Neuronal stem cell (in vitro differentiated cells): ENCODE measurements around the gene RPTN.

Source experiments
- DNase-seq: peaks from one replicate; pipeline ENCODE4 v3.0.0-alpha.2; 2013; ENCODE audit warnings: low spot score
- H2AFZ ChIP-seq: one replicate; pipeline ENCODE4 v1.6.1; 2013; ENCODE audit warnings: mild to moderate bottlenecking, low read length, inconsistent platforms
- H2AK5ac ChIP-seq: 2 replicates; pipeline ENCODE4 v1.6.1; 2013; ENCODE audit warnings: low read depth, mild to moderate bottlenecking, inconsistent platforms, low read length, moderate library complexity, mixed read lengths
- H2BK120ac ChIP-seq: 2 replicates; pipeline ENCODE4 v1.6.1; 2013; ENCODE audit warnings: low read depth, mild to moderate bottlenecking, inconsistent platforms, low read length, moderate library complexity, mixed read lengths
- H2BK12ac ChIP-seq: one replicate; pipeline ENCODE4 v1.6.1; 2013; ENCODE audit warnings: low read length, inconsistent platforms
- H2BK15ac ChIP-seq: 2 replicates; pipeline ENCODE4 v1.6.1; 2013; ENCODE audit warnings: mild to moderate bottlenecking, low read length, inconsistent platforms, mixed read lengths
- H2BK5ac ChIP-seq: one replicate; pipeline ENCODE4 v1.6.1; 2013; ENCODE audit warnings: inconsistent platforms, mild to moderate bottlenecking, low read length, moderate library complexity
- H3K14ac ChIP-seq: one replicate; pipeline ENCODE4 v1.6.1; 2013; ENCODE audit warnings: low read length, inconsistent platforms
- H3K18ac ChIP-seq: 2 replicates; pipeline ENCODE4 v1.6.1; 2013; ENCODE audit warnings: low read length, inconsistent platforms
- H3K23ac ChIP-seq: 2 replicates; pipeline ENCODE4 v1.6.1; 2013; ENCODE audit warnings: low read depth, mild to moderate bottlenecking, mixed read lengths, low read length, inconsistent platforms; ENCODE audit not compliant: poor library complexity
- H3K27ac ChIP-seq: replicated peaks from 3 replicates; pipeline ENCODE4 v1.5.1; 2013; ENCODE audit warnings: low read length, inconsistent platforms
- H3K27me3 ChIP-seq, 3 experiments: 2 replicates each; pipeline ENCODE4 v1.6.1; 2013; ENCODE audit warnings: low read length in 3 of 3, mild to moderate bottlenecking in 2 of 3, inconsistent platforms in 1 of 3, low read depth in 1 of 3, mixed read lengths in 1 of 3, moderate library complexity in 1 of 3; ENCODE audit not compliant: control insufficient read depth in 3 of 3, insufficient read depth in 3 of 3
- H3K36me3 ChIP-seq, 2 donors: replicated peaks in 1 of 2; 2 replicates each; pipeline ENCODE4 v1.6.1; 2013; ENCODE audit warnings: low read length in 2 of 2; ENCODE audit not compliant: control insufficient read depth in 2 of 2, insufficient read depth in 2 of 2
- H3K4ac ChIP-seq: 2 replicates; pipeline ENCODE4 v1.6.1; 2013; ENCODE audit warnings: inconsistent platforms, mild to moderate bottlenecking, low read length, moderate library complexity
- H3K4me1 ChIP-seq, 2 donors: 1 replicate in 1 of 2; 2 replicates in 1 of 2; pipeline ENCODE4 v1.6.1; 2013; ENCODE audit warnings: low read length in 2 of 2, low read depth in 1 of 2; ENCODE audit not compliant: control insufficient read depth in 2 of 2, insufficient read depth in 1 of 2
- H3K4me2 ChIP-seq: one replicate; pipeline ENCODE4 v1.6.1; 2013; ENCODE audit warnings: mild to moderate bottlenecking, low read length, inconsistent platforms; ENCODE audit not compliant: insufficient read depth, poor library complexity, severe bottlenecking
- H3K4me3 ChIP-seq, 2 donors: 2 replicates each; pipeline ENCODE4 v1.5.1; 2013; ENCODE audit warnings: low read length in 2 of 2, mild to moderate bottlenecking in 2 of 2, inconsistent platforms in 1 of 2, moderate library complexity in 1 of 2
- H3K79me1 ChIP-seq: one replicate; pipeline ENCODE4 v1.6.1; 2013; ENCODE audit warnings: low read depth, mild to moderate bottlenecking, inconsistent platforms, low read length, moderate library complexity
- H3K9ac ChIP-seq: one replicate; pipeline ENCODE4 v1.6.1; 2013; ENCODE audit warnings: mild to moderate bottlenecking, low read depth, low read length, inconsistent platforms; ENCODE audit not compliant: poor library complexity
- H3K9me3 ChIP-seq, 2 donors: replicated peaks in 1 of 2; 2 replicates each; pipeline versions ENCODE3 to v1.6.1; 2013; ENCODE audit warnings: low read length in 2 of 2, mild to moderate bottlenecking in 2 of 2, inconsistent platforms in 1 of 2, low read depth in 1 of 2, mixed read lengths in 1 of 2, moderate library complexity in 1 of 2; ENCODE audit not compliant: control insufficient read depth in 2 of 2, insufficient read depth in 1 of 2
- H4K8ac ChIP-seq: one replicate; pipeline ENCODE4 v1.6.1; 2013; ENCODE audit warnings: low read depth, mild to moderate bottlenecking, inconsistent platforms, low read length, moderate library complexity
- H4K91ac ChIP-seq: one replicate; pipeline ENCODE4 v1.6.1; 2013; ENCODE audit warnings: low read length, low read depth, mild to moderate bottlenecking, inconsistent platforms; ENCODE audit not compliant: poor library complexity
- WGBS, 2 donors: extraction: QIAGEN DNeasy Blood & Tissue Kit; methylation state at CpG; one replicate each; pipeline ENCODE4 v1.1.7; 2013; ENCODE audit warnings: missing lambda C conversion rate in 2 of 2, mixed read lengths in 1 of 2; ENCODE audit not compliant: insufficient read length in 2 of 2, insufficient replicate concordance in 1 of 2; ENCODE audit errors: extremely low coverage in 2 of 2; 5-methylcytosine and 5-hydroxymethylcytosine counted together

Gene RPTN

GRCh38 chr1:152186556-152187285 lies 27.7 kb upstream of the RPTN start:
- no peak overlapping the region for H3K4ac ChIP-seq

GRCh38 chr1:152185544-152186391 lies 26.7 kb upstream of the RPTN start:
- H3K14ac ChIP-seq = no peak overlapping the region
- H3K23ac ChIP-seq = no peak overlapping the region
- no peak overlapping the region for H2AFZ ChIP-seq
- H3K4me2 ChIP-seq = no peak overlapping the region
- H3K36me3 ChIP-seq = no peaks in the 10 kb centered on the region
- no peak overlapping the region for H3K27ac ChIP-seq
- H3K18ac ChIP-seq = no peak overlapping the region
- no CpG with 5 or more reads among the region's 8 CpGs for WGBS, 2 donors
- no peak overlapping the region for H2BK12ac ChIP-seq
- no peak overlapping the region for H4K8ac ChIP-seq
- H2BK15ac ChIP-seq = no peak overlapping the region
- H3K4me1 ChIP-seq = no peaks in the 10 kb centered on the region
- no peak overlapping the region for H2BK120ac ChIP-seq
- H3K27me3 ChIP-seq = no peaks in the 10 kb centered on the region
- no peak overlapping the region for H3K4me3 ChIP-seq
- peak; percentile 8 for DNase-seq
- H3K9me3 ChIP-seq = peaks cover 0 to 3% of the 10 kb centered on the region in 2 donors
- no peak overlapping the region for H4K91ac ChIP-seq
- no peaks in the 10 kb centered on the region for H3K79me1 ChIP-seq
- H2AK5ac ChIP-seq = no peak overlapping the region
- H2BK5ac ChIP-seq = no peak overlapping the region
- no peak overlapping the region for H3K9ac ChIP-seq
- no peak overlapping the region for H3K4ac ChIP-seq

More at GRCh38 chr1:152186556-152187285, 27.7 kb upstream of the RPTN start:
- H4K8ac ChIP-seq = no peak overlapping the region
- no peaks in the 10 kb centered on the region for H3K4me1 ChIP-seq
- H2BK15ac ChIP-seq = no peak overlapping the region
- no peak overlapping the region for H2AK5ac ChIP-seq
- no peak overlapping the region for H2BK5ac ChIP-seq
- no peak overlapping the region for H3K4me3 ChIP-seq
- H3K18ac ChIP-seq = no peak overlapping the region
- H3K9ac ChIP-seq = no peak overlapping the region
- DNase-seq = no peak
- H3K23ac ChIP-seq = no peak overlapping the region
- H2BK12ac ChIP-seq = no peak overlapping the region
- H3K4me2 ChIP-seq = no peak overlapping the region
- H3K36me3 ChIP-seq = no peaks in the 10 kb centered on the region
- H2AFZ ChIP-seq = no peak overlapping the region
- H3K14ac ChIP-seq = no peak overlapping the region
- H3K9me3 ChIP-seq = peaks cover 0 to 3% of the 10 kb centered on the region in 2 donors
- no peaks in the 10 kb centered on the region for H3K27me3 ChIP-seq
- H2BK120ac ChIP-seq = no peak overlapping the region
- H3K27ac ChIP-seq = no peak overlapping the region
- WGBS, 2 donors = no CpG with 5 or more reads among the region's 5 CpGs
- H3K79me1 ChIP-seq = no peaks in the 10 kb centered on the region
- H4K91ac ChIP-seq = no peak overlapping the region

GRCh38 chr1:152182944-152183361 lies 23.9 kb upstream of the RPTN start:
- H3K23ac ChIP-seq = no peak overlapping the region
- no peak overlapping the region for H3K9ac ChIP-seq
- no peaks in the 10 kb centered on the region for H3K4me1 ChIP-seq
- no peak overlapping the region for H2BK15ac ChIP-seq
- H2AFZ ChIP-seq = no peak overlapping the region
- no peak overlapping the region for H3K4ac ChIP-seq
- no peak overlapping the region for H2BK5ac ChIP-seq
- no peak for DNase-seq
- peaks cover 0 to 3% of the 10 kb centered on the region in 2 donors for H3K9me3 ChIP-seq
- no peak overlapping the region for H3K4me2 ChIP-seq
- WGBS, 2 donors = no CpG with 5 or more reads among the region's 2 CpGs
- H3K14ac ChIP-seq = no peak overlapping the region
- H3K36me3 ChIP-seq = no peaks in the 10 kb centered on the region
- H4K91ac ChIP-seq = no peak overlapping the region
- H4K8ac ChIP-seq = no peak overlapping the region
- no peak overlapping the region for H2BK12ac ChIP-seq
- no peaks in the 10 kb centered on the region for H3K79me1 ChIP-seq
- H2AK5ac ChIP-seq = no peak overlapping the region
- no peak overlapping the region for H2BK120ac ChIP-seq
- no peaks in the 10 kb centered on the region for H3K27me3 ChIP-seq
- no peak overlapping the region for H3K18ac ChIP-seq
- H3K27ac ChIP-seq = no peak overlapping the region
- no peak overlapping the region for H3K4me3 ChIP-seq

GRCh38 chr1:152182431-152182830 lies 23.4 kb upstream of the RPTN start:
- Histone ChIP-seq H3K4me2 (no peak overlapping the region), H2BK120ac (no peak overlapping the region), H4K91ac (no peak overlapping the region), H3K14ac (no peak overlapping the region), H2BK5ac (no peak overlapping the region), H3K27me3 (no peaks in the 10 kb centered on the region), H2AK5ac (no peak overlapping the region), H3K18ac (no peak overlapping the region), H3K27ac (no peak overlapping the region), H4K8ac (no peak overlapping the region), H3K9me3 (peaks cover 0 to 3% of the 10 kb centered on the region in 2 donors), H3K9ac (no peak overlapping the region), H2AFZ (no peak overlapping the region), H3K36me3 (no peaks in the 10 kb centered on the region), H3K23ac (no peak overlapping the region), H2BK15ac (no peak overlapping the region), H3K4me1 (no peaks in the 10 kb centered on the region), H2BK12ac (no peak overlapping the region), H3K4me3 (no peak overlapping the region), H3K79me1 (no peaks in the 10 kb centered on the region), H3K4ac (no peak overlapping the region)
- WGBS, 2 donors = no CpG with 5 or more reads among the region's 2 CpGs
- DNase-seq = no peak
